Progenitor cell of endocrine pancreas (in vitro differentiated cells): ENCODE data around the gene SP7. TPM values are rescaled to one million over a fixed set of nuclear protein-coding genes. Genes with fewer than 3 reads are reported as not detected.

Experiments used
- DNase-seq: peaks from one replicate; pipeline ENCODE4 v3.0.0; 2021; ENCODE audit warnings: low spot score; ENCODE audit not compliant: unreplicated experiment
- H3K27ac Mint-ChIP-seq: 2 replicates; pipeline ENCODE4 v1.8.0; 2021; ENCODE audit warnings: mild to moderate bottlenecking, moderate library complexity, mixed read lengths
- H3K27me3 Mint-ChIP-seq: 2 replicates; pipeline ENCODE4 v1.8.0; 2021; ENCODE audit warnings: mixed read lengths
- H3K36me3 Mint-ChIP-seq: 2 replicates; pipeline ENCODE4 v1.8.0; 2022; ENCODE audit warnings: mixed read lengths; ENCODE audit not compliant: insufficient read depth
- H3K4me1 Mint-ChIP-seq: 2 replicates; pipeline ENCODE4 v1.8.0; 2021; ENCODE audit warnings: low read depth, mixed read lengths
- H3K4me3 Mint-ChIP-seq: 2 replicates; pipeline ENCODE4 v1.8.0; 2021; ENCODE audit warnings: low read depth, mild to moderate bottlenecking, moderate library complexity, mixed read lengths
- H3K9me3 Mint-ChIP-seq: 2 replicates; pipeline ENCODE4 v1.8.0; 2021; ENCODE audit warnings: low read depth, mixed read lengths
- CTCF ChIP-seq: fragments of 200-600 bp; sonication (generic); IDR thresholded peaks from one replicate; pipeline ENCODE4 v1.5.0; 2021; ENCODE audit warnings: antibody characterized with exemption, mild to moderate bottlenecking; ENCODE audit not compliant: unreplicated experiment
- total RNA-seq: library from RNA; stranded (reverse); gene quantifications from 2 replicates; pipeline ENCODE4 v1.2.1, GENCODE V29; 2021

Gene SP7
- total RNA-seq, 1 donor from 2014 or later: 0.10 TPM

- peak overlapping the region; percentile 52 for H3K27ac Mint-ChIP-seq
- DNase-seq: no peak
- no peaks in the 10 kb centered on the region for H3K9me3 Mint-ChIP-seq
- H3K27me3 Mint-ChIP-seq: peaks cover 33% of the 10 kb centered on the region
- no peak for TF ChIP-seq CTCF
- H3K4me1 Mint-ChIP-seq: peaks cover 2% of the 10 kb centered on the region
- peak overlapping the region; percentile 62 for H3K4me3 Mint-ChIP-seq
- H3K36me3 Mint-ChIP-seq: no peaks in the 10 kb centered on the region
These were observed 8.3 kb upstream of the SP7 start for GRCh38 chr12:53344487-53344823.

- no peak for TF ChIP-seq CTCF
These were observed 7.8 kb upstream of the SP7 start for GRCh38 chr12:53343969-53344368.

GRCh38 chr12:53343449-53343848 lies 7.3 kb upstream of the SP7 start:
- DNase-seq: no peak
- TF ChIP-seq CTCF: no peak
- Mint-ChIP-seq H3K27me3 (peaks cover 35% of the 10 kb centered on the region), H3K27ac (no peak overlapping the region), H3K4me3 (peak overlapping the region; percentile 12), H3K36me3 (no peaks in the 10 kb centered on the region), H3K9me3 (no peaks in the 10 kb centered on the region), H3K4me1 (peaks cover 2% of the 10 kb centered on the region)

More at GRCh38 chr12:53343969-53344368, 7.8 kb upstream of the SP7 start:
- Mint-ChIP-seq H3K4me3 (peak overlapping the region; percentile 62), H3K27me3 (peaks cover 33% of the 10 kb centered on the region), H3K9me3 (no peaks in the 10 kb centered on the region), H3K36me3 (no peaks in the 10 kb centered on the region), H3K4me1 (peaks cover 2% of the 10 kb centered on the region), H3K27ac (no peak overlapping the region)
- DNase-seq: no peak

GRCh38 chr12:53340398-53340797 lies 4.2 kb upstream of the SP7 start:
- Mint-ChIP-seq H3K36me3 (no peaks in the 10 kb centered on the region), H3K27me3 (peaks cover 54% of the 10 kb centered on the region), H3K4me3 (no peak overlapping the region), H3K4me1 (peaks cover 5% of the 10 kb centered on the region), H3K9me3 (no peaks in the 10 kb centered on the region), H3K27ac (no peak overlapping the region)
- no peak for DNase-seq
- no peak for TF ChIP-seq CTCF

- Mint-ChIP-seq H3K4me1 (peaks cover 10% of the 10 kb centered on the region), H3K9me3 (no peaks in the 10 kb centered on the region), H3K36me3 (no peaks in the 10 kb centered on the region), H3K27ac (no peak overlapping the region), H3K27me3 (peaks cover 46% of the 10 kb centered on the region), H3K4me3 (no peak overlapping the region)
- no peak for TF ChIP-seq CTCF
- DNase-seq: no peak
These were observed 2.8 kb upstream of the SP7 start for GRCh38 chr12:53338916-53339315.
